ENCODE data around the gene HSD17B14.

DNA sequence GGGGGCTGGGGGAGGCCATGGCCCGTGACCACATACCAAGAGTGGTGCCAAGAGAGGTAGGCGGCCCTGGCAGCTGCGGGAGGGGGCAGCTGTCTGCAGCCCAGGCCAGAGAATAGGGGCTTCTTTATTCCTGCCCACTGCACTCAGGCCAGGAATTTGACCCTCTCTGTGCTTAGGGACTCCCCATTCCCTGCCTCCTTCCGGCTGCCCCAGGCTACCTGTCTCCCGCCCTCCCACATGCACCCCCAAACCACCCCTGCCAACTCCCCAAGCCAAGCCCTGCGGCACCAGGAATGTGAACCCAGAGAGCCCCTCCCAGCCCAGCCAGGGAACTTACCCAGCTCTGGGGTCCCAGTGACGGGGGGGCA lies 31.4 kb upstream of the HSD17B14 start:
- TF ChIP-seq KAT7 (CRISPR knock-in tag; IDR thresholded peaks at IDR 0.05; ENCODE audit: borderline replicate concordance) (no peak), JUND (IDR thresholded peaks at IDR 0.05; ENCODE audit: borderline replicate concordance, low read depth, low read length) (no peak), JUND (tag; IDR thresholded peaks at IDR 0.05; ENCODE audit: borderline replicate concordance, low read depth, low read length) (no peak), BRD9 (IDR thresholded peaks at IDR 0.05; ENCODE audit: low read depth, partially characterized antibody) (no peak)

Data from K562 (cell line).